Lower lobe of right lung (tissue), 2 donors: ENCODE results near the gene EDEM1. TPM values are rescaled to one million over a fixed set of nuclear protein-coding genes. Genes with fewer than 3 reads are reported as not detected.
"Not testable (repeated sequence)": the region's sequence is repeated elsewhere in the genome, so short reads cannot be mapped to it uniquely, and the experiment has no call there.

Experiments used
- ATAC-seq, 2 donors: fragments of 200-7000 bp; cut with Tn5 transposase; one replicate each; pipeline ENCODE4 v1.9.1; 2020 to 2022; ENCODE audit warnings: mild to moderate bottlenecking in 2 of 2, moderate library complexity in 2 of 2
- DNase-seq: peaks from one replicate; pipeline ENCODE4 v3.0.0-alpha.2; 2020
- H3K27ac ChIP-seq: fragments of 200-600 bp; one replicate; pipeline ENCODE4 v1.8.0; 2022
- H3K27me3 ChIP-seq: fragments of 200-600 bp; one replicate; pipeline ENCODE4 v1.8.0; 2022; ENCODE audit warnings: low read depth
- H3K36me3 ChIP-seq: fragments of 200-600 bp; one replicate; pipeline ENCODE4 v1.8.0; 2022; ENCODE audit warnings: mild to moderate bottlenecking
- H3K4me1 ChIP-seq: fragments of 200-600 bp; one replicate; pipeline ENCODE4 v1.8.0; 2022
- H3K4me3 ChIP-seq: fragments of 200-600 bp; one replicate; pipeline ENCODE4 v1.8.0; 2022; ENCODE audit warnings: mild to moderate bottlenecking
- H3K9me3 ChIP-seq: fragments of 200-600 bp; one replicate; pipeline ENCODE4 v1.8.0; 2022
- intact Hi-C: fragments of 100-400 bp; cut with DNase I; formaldehyde crosslinking; loops from one replicate; pipeline ENCODE4 v1.11.0; 2022
- total RNA-seq: library from RNA; stranded (reverse); fragmentation: NEBNext Ultra II Directional; extraction: Animal tissue kit (Norgen Biotek cat#: 25700); gene quantifications from one replicate; pipeline ENCODE4 v1.2.1, GENCODE V29; 2021
- TF ChIP-seq, protein P1 (sequence below): fragments of 200-600 bp; IDR thresholded peaks from one replicate; pipeline ENCODE4 v1.8.0; 2022; ENCODE audit warnings: antibody characterized with exemption, mild to moderate bottlenecking
- donor health status: DM: no; HTN: yes; CAD: no; lungs with severe emphysema.

EDEM1 gene
- total RNA-seq, 1 donor from 2014 or later, result 76.5 TPM

DNA sequence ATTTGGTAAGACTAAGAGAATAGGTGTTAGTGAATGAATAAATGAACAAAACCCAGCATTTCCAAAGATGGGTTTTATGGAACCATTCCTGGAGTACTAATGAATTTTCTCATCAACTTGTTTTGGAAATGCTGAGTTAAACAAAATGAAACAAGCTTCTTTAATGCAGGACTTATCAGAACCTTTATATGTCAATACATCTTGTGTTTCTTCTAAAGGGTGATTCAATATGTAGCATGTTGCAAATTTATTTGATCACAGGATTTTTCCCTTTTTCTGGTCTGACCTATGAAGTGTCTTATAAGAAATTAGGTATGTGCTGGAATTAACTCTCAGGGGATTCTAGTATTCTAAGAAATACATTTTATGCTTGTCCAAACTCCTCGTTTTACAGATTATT is 53.2 kb downstream of the EDEM1 start:
- H3K4me3 ChIP-seq, result no peak overlapping the region
- H3K36me3 ChIP-seq, result no peaks in the 10 kb centered on the region
- H3K27ac ChIP-seq, result no peak overlapping the region
- DNase-seq, result no peak
- no peak for ATAC-seq
- intact Hi-C loops, result no loop called here
- no peaks in the 10 kb centered on the region for H3K27me3 ChIP-seq
- no peaks in the 10 kb centered on the region for H3K9me3 ChIP-seq
- H3K4me1 ChIP-seq, result no peaks in the 10 kb centered on the region
- TF ChIP-seq, protein P1, sequence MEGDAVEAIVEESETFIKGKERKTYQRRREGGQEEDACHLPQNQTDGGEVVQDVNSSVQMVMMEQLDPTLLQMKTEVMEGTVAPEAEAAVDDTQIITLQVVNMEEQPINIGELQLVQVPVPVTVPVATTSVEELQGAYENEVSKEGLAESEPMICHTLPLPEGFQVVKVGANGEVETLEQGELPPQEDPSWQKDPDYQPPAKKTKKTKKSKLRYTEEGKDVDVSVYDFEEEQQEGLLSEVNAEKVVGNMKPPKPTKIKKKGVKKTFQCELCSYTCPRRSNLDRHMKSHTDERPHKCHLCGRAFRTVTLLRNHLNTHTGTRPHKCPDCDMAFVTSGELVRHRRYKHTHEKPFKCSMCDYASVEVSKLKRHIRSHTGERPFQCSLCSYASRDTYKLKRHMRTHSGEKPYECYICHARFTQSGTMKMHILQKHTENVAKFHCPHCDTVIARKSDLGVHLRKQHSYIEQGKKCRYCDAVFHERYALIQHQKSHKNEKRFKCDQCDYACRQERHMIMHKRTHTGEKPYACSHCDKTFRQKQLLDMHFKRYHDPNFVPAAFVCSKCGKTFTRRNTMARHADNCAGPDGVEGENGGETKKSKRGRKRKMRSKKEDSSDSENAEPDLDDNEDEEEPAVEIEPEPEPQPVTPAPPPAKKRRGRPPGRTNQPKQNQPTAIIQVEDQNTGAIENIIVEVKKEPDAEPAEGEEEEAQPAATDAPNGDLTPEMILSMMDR, result no peak

DNA sequence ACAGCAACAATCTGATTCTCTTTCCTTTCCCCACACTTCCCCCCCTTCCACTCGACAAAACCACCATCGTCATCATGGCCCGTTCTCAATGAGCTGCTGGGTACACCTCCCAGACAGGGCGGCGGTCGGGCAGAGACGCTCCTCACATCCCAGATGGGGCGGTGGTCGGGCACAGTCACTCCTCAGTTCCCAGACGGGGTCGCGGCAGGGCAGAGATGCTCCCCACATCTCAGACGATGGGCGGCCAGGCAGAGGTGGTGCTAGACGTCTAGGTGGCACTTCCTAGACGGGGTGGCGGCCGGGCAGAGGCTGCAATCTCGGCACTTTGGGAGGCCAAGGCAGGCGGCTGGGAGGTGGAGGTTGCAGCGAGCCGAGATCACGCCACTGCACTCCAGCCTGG is 55.3 kb downstream of the EDEM1 start:
- H3K27ac ChIP-seq, intact Hi-C loops, DNase-seq, H3K27me3 ChIP-seq, ATAC-seq, H3K36me3 ChIP-seq, H3K4me1 ChIP-seq, H3K9me3 ChIP-seq, H3K4me3 ChIP-seq: not testable (repeated sequence)

- H3K9me3 ChIP-seq, result no peaks in the 10 kb centered on the region
- peak in 1 of 2 donors; percentile 15 for ATAC-seq
- H3K27me3 ChIP-seq, result peaks cover 3% of the 10 kb centered on the region
These were observed 58.4 kb downstream of the EDEM1 start for GRCh38 chr3:5245927-5246326.

GRCh38 chr3:5248822-5249221 is 61.3 kb downstream of the EDEM1 start:
- peaks cover 3% of the 10 kb centered on the region for H3K4me1 ChIP-seq
- ATAC-seq, result no peak
- DNase-seq, result no peak
- peaks cover 3% of the 10 kb centered on the region for H3K27me3 ChIP-seq
- no peak overlapping the region for H3K4me3 ChIP-seq
- no peaks in the 10 kb centered on the region for H3K36me3 ChIP-seq
- H3K9me3 ChIP-seq, result no peaks in the 10 kb centered on the region
- no peak overlapping the region for H3K27ac ChIP-seq
- TF ChIP-seq, protein P1, result no peak
- intact Hi-C loops, result no loop called here

More at GRCh38 chr3:5245927-5246326, 58.4 kb downstream of the EDEM1 start:
- Histone ChIP-seq H3K4me1 (peaks cover 3% of the 10 kb centered on the region), H3K27ac (no peak overlapping the region), H3K4me3 (no peak overlapping the region), H3K36me3 (no peaks in the 10 kb centered on the region)
- DNase-seq, result no peak
- intact Hi-C loops, result no loop called here
- TF ChIP-seq, protein P1, result no peak

DNA sequence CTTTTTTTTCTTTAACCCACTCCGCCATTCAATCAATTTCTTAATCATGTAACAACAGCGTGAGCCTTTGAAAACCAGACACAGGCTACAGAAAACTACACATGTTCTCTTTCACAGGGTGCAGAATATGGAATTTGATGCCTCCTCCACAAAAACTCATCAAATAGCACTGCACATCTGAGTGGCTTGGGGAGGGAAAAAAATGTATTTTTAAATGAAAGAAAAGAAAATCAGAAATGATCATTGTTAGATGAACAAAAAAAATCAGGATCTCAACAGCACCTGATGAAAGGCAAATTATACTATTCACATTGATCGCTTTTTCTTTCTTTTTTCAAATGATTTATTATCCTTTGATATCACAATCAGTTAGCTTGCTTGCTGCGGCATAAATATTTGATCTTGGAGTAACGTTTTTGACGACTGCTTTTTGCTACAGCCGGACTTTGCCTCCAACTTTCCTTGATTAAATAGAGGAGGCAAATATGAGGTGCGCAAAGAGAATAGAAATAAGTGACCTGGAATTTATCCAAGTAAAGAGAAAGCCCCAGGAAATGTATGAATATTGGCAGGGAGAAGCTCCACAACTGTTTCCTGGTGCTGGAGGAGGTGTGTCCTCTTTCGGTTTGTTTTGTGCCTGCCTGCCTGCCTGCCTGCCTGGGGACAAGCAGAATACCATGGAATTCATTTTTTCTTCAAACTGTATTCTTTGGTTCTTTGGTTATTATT is 63.1 kb downstream of the EDEM1 start:
- intact Hi-C loops, result no loop called here
- peak; percentile 57 to 81 for ATAC-seq
- no peaks in the 10 kb centered on the region for H3K9me3 ChIP-seq

GRCh38 chr3:5251196-5251583 is 63.7 kb downstream of the EDEM1 start:
- DNase-seq (no peak), ATAC-seq (peak; percentile 64 to 71)
- TF ChIP-seq, protein P1, result no peak
- intact Hi-C loops, result no loop called here
- Histone ChIP-seq H3K9me3 (no peaks in the 10 kb centered on the region), H3K4me3 (peak overlapping the region; percentile 11), H3K36me3 (no peaks in the 10 kb centered on the region), H3K27me3 (peaks cover 3% of the 10 kb centered on the region), H3K27ac (no peak overlapping the region), H3K4me1 (peaks cover 3% of the 10 kb centered on the region)

More for the DNA sequence above, 63.1 kb downstream of the EDEM1 start:
- DNase-seq, result no peak
- H3K4me1 ChIP-seq, result peaks cover 3% of the 10 kb centered on the region
- H3K27ac ChIP-seq, result no peak overlapping the region
- H3K4me3 ChIP-seq, result peak overlapping the region; percentile 11
- no peaks in the 10 kb centered on the region for H3K36me3 ChIP-seq
- TF ChIP-seq, protein P1, result no peak
- H3K27me3 ChIP-seq, result peaks cover 3% of the 10 kb centered on the region
